Spleen (tissue), 7 donors: ENCODE results near the gene DMRT2.

Source experiments
- CTCF ChIP-seq, 11 experiments: fragments of 200-600 bp in 7 of 11; fragments of 450-650 bp in 4 of 11; sonication (generic) in 4 of 11; IDR thresholded peaks in 8 of 11; conservative IDR thresholded peaks in 3 of 11; 1 replicate in 7 of 11; 2 replicates in 4 of 11; pipeline versions ENCODE4 v1.4.0 to v1.8.0; 2016 to 2021; ENCODE audit warnings: antibody characterized with exemption in 11 of 11, inconsistent platforms in 4 of 11, mild to moderate bottlenecking in 1 of 11
- POLR2A ChIP-seq, 3 donors: fragments of 450-650 bp; IDR thresholded peaks; one replicate each; pipeline ENCODE4 v1.5.1; 2017; ENCODE audit warnings: antibody characterized with exemption in 3 of 3, mild to moderate bottlenecking in 1 of 3
- POLR2AphosphoS5 ChIP-seq, 3 donors: sonication (generic); formaldehyde crosslinking; IDR thresholded peaks; one replicate each; pipeline ENCODE4 v1.5.1; 2017; ENCODE audit warnings: antibody characterized with exemption in 3 of 3
- donor health status: DM: no; HTN: no; CAD: no; lungs with moderate emphysema.
- donor health status: DM: no; HTN: no; CAD: no.
- donor health status: DM: no; HTN: no; CAD: no.

- TF ChIP-seq CTCF (IDR thresholded peaks at IDR 0.05 in 8 of 11, conservative IDR thresholded peaks at IDR 0.05 in 3 of 11) (no peak), POLR2AphosphoS5 (IDR thresholded peaks at IDR 0.05) (peak in 2 of 3 donors; percentile 30 to 37), POLR2A (IDR thresholded peaks at IDR 0.05) (no peak)
Measured at GRCh38 chr9:1050125-1050895, at the start of gene DMRT2.
